ENCODE results near the gene UBA1.
A peak's percentile ranks its signal among the peaks of the same experiment; 100 is the strongest.

The UBA1 gene

GRCh38 chrX:47146936-47147859 is 46.4 kb upstream of the UBA1 start:
- TF ChIP-seq CTCF (IDR thresholded peaks at IDR 0.05; ENCODE audit: low read length, missing control alignments): no peak
- peak overlapping the region; percentile 83 for H3K4me3 ChIP-seq (replicated peaks; ENCODE audit: low read depth, low read length)
- DNase-seq (ENCODE audit: low read depth): no peak

GRCh38 chrX:47148946-47149345 is 44.7 kb upstream of the UBA1 start:
- peak; percentile 62 for DNase-seq (ENCODE audit: low read depth)

GRCh38 chrX:47151435-47151834 is 42.2 kb upstream of the UBA1 start:
- no peak for TF ChIP-seq CTCF (IDR thresholded peaks at IDR 0.05; ENCODE audit: low read length, missing control alignments)
- no peak overlapping the region for H3K4me3 ChIP-seq (replicated peaks; ENCODE audit: low read depth, low read length)
- no peak for DNase-seq (ENCODE audit: low read depth)

More at GRCh38 chrX:47148946-47149345, 44.7 kb upstream of the UBA1 start:
- H3K4me3 ChIP-seq (replicated peaks; ENCODE audit: low read depth, low read length): no peak overlapping the region
- TF ChIP-seq CTCF (IDR thresholded peaks at IDR 0.05; ENCODE audit: low read length, missing control alignments): no peak

GRCh38 chrX:47156611-47157520 is 36.8 kb upstream of the UBA1 start:
- no peak overlapping the region for H3K4me3 ChIP-seq (replicated peaks; ENCODE audit: low read depth, low read length)
- no peak for DNase-seq (ENCODE audit: low read depth)
- TF ChIP-seq CTCF (IDR thresholded peaks at IDR 0.05; ENCODE audit: low read length, missing control alignments): no peak

GRCh38 chrX:47158131-47158530 is 35.5 kb upstream of the UBA1 start:
- no peak for TF ChIP-seq CTCF (IDR thresholded peaks at IDR 0.05; ENCODE audit: low read length, missing control alignments)
- no peak overlapping the region for H3K4me3 ChIP-seq (replicated peaks; ENCODE audit: low read depth, low read length)
- DNase-seq (ENCODE audit: low read depth): no peak

GRCh38 chrX:47158781-47159180 is 34.8 kb upstream of the UBA1 start:
- DNase-seq (ENCODE audit: low read depth): no peak
- H3K4me3 ChIP-seq (replicated peaks; ENCODE audit: low read depth, low read length): no peak overlapping the region
- TF ChIP-seq CTCF (IDR thresholded peaks at IDR 0.05; ENCODE audit: low read length, missing control alignments): no peak

Measured in fibroblast of pulmonary artery (primary cell).